Sigmoid colon (tissue), 7 donors: ENCODE data around the gene PRCD. TPM values are rescaled to one million over a fixed set of nuclear protein-coding genes. Genes with fewer than 3 reads are reported as not detected.

ENCODE experiments used
- DNase-seq: peaks from one replicate; pipeline ENCODE4 v3.0.0-alpha.2; 2019
- H3K27ac ChIP-seq, 4 donors: fragments of 200-600 bp; sonication (generic); one replicate each; pipeline ENCODE4 v1.5.1; 2016 to 2019; ENCODE audit warnings: mild to moderate bottlenecking in 1 of 4
- H3K27me3 ChIP-seq, 3 donors: fragments of 200-600 bp; sonication (generic); one replicate each; pipeline ENCODE4 v1.5.1; 2019; ENCODE audit warnings: mild to moderate bottlenecking in 1 of 3
- H3K36me3 ChIP-seq, 4 donors: fragments of 200-600 bp; sonication (generic); one replicate each; pipeline ENCODE4 v1.5.1; 2016 to 2019
- H3K4me1 ChIP-seq, 4 donors: fragments of 200-600 bp; sonication (generic); one replicate each; pipeline ENCODE4 v1.5.1; 2017 to 2019
- H3K4me3 ChIP-seq, 4 donors: fragments of 200-600 bp; sonication (generic); one replicate each; pipeline ENCODE4 v1.5.1; 2017 to 2019; ENCODE audit warnings: mild to moderate bottlenecking in 2 of 4, moderate library complexity in 1 of 4
- H3K9me3 ChIP-seq, 4 donors: fragments of 200-600 bp in 3 of 4; sonication (generic) in 3 of 4; one replicate each; pipeline versions ENCODE4 v1.5.1 to v1.6.1; 2013 to 2019
- EP300 ChIP-seq, 4 donors: sonication (generic); formaldehyde crosslinking; IDR thresholded peaks; one replicate each; pipeline ENCODE4 v1.6.1; 2017; ENCODE audit warnings: antibody characterized with exemption in 4 of 4
- POLR2A ChIP-seq, 2 donors: fragments of 450-650 bp; IDR thresholded peaks; one replicate each; pipeline ENCODE4 v1.6.1; 2016; ENCODE audit warnings: antibody characterized with exemption in 2 of 2, mild to moderate bottlenecking in 2 of 2, moderate library complexity in 2 of 2
- POLR2AphosphoS5 ChIP-seq, 4 donors: sonication (generic); formaldehyde crosslinking; IDR thresholded peaks; one replicate each; pipeline ENCODE4 v1.6.1; 2017; ENCODE audit warnings: antibody characterized with exemption in 4 of 4
- WGBS, 2 donors: extraction: QIAGEN DNeasy Blood & Tissue Kit; methylation state at CpG; one replicate each; pipeline ENCODE4 v1.1.7; 2013; 5-methylcytosine and 5-hydroxymethylcytosine counted together
- intact Hi-C: fragments of 100-400 bp; cut with DNase I; formaldehyde crosslinking; loops from one replicate; pipeline ENCODE4 v1.15.1; 2023
- polyA plus RNA-seq, 3 donors: library from polyadenylated mRNA; stranded (reverse); fragments of 200-250 nt; gene quantifications; one replicate each; pipeline ENCODE4 v1.2.3, GENCODE V29; 2013
- total RNA-seq, 4 donors: library from RNA; depleted of rRNA; stranded (reverse); fragments of >200 nt; gene quantifications; one replicate each; pipeline ENCODE4 v1.1.0, GENCODE V29; 2016
- TF ChIP-seq, protein P1 (sequence below), 4 experiments: fragments of 450-650 bp in 3 of 4; fragments of 200-600 bp in 1 of 4; IDR thresholded peaks; one replicate each; pipeline ENCODE4 v1.5.1; 2016 to 2019; ENCODE audit warnings: antibody characterized with exemption in 4 of 4, mild to moderate bottlenecking in 3 of 4, moderate library complexity in 2 of 4
- donor health status: healthy with polysubstance abuse.
- donor health status: Bipolar disorder and iron deficiency.
- donor health status: healthy.

PRCD gene
- total and polyA plus RNA-seq, 7 donors: 1.1 to 7.1 (median 5.3) TPM; not detected in 1

DNA sequence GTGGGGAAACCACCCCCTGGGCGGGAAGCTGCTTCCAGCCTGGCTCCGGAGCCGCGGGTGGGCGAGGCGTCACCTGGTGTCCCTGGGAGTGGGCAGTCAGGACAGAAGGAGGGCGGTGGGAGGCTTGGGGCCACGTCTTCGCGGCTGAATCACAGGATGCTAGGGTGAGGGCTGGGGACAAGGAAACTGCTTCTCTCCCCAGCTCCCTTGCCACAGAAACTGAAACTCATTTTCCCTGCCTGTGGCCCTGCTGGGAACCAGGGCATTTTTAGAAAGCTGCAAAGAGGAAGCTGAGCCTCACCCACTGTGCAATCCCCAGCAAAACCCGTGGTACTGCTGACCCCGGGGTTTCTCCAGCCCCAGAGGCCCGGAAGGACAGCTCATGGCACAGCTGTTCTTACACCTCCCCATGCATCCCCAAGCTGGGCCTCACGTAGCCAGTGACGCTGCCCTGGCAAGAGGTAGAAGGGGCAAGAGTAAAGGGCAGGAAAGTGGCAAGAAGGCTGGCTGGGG, 46.8 kb upstream of the PRCD start:
- TF ChIP-seq, protein P1, sequence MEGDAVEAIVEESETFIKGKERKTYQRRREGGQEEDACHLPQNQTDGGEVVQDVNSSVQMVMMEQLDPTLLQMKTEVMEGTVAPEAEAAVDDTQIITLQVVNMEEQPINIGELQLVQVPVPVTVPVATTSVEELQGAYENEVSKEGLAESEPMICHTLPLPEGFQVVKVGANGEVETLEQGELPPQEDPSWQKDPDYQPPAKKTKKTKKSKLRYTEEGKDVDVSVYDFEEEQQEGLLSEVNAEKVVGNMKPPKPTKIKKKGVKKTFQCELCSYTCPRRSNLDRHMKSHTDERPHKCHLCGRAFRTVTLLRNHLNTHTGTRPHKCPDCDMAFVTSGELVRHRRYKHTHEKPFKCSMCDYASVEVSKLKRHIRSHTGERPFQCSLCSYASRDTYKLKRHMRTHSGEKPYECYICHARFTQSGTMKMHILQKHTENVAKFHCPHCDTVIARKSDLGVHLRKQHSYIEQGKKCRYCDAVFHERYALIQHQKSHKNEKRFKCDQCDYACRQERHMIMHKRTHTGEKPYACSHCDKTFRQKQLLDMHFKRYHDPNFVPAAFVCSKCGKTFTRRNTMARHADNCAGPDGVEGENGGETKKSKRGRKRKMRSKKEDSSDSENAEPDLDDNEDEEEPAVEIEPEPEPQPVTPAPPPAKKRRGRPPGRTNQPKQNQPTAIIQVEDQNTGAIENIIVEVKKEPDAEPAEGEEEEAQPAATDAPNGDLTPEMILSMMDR (IDR thresholded peaks at IDR 0.05): no peak
- peak in 2 of 4 donors; percentile 35 to 60 for TF ChIP-seq POLR2AphosphoS5 (IDR thresholded peaks at IDR 0.05)
- no peak for TF ChIP-seq POLR2A (IDR thresholded peaks at IDR 0.05)
- TF ChIP-seq EP300 (IDR thresholded peaks at IDR 0.05): peak in 2 of 4 donors; percentile 36 to 50
- H3K36me3 ChIP-seq: no peaks in the 10 kb centered on the region
- H3K27me3 ChIP-seq: no peaks in the 10 kb centered on the region
- H3K9me3 ChIP-seq: no peaks in the 10 kb centered on the region
- H3K27ac ChIP-seq: peak overlapping the region; percentile 55 to 70 (median 66)
- H3K4me3 ChIP-seq: peak overlapping the region in 1 of 4 donors; percentile 2
- peaks cover 0 to 8% (median 6%) of the 10 kb centered on the region in 4 donors for H3K4me1 ChIP-seq
- intact Hi-C loops: no loop called here
- 1 to 6% methylated on average over 15 of the region's 15 CpGs for WGBS, 2 donors
- peak; percentile 87 for DNase-seq

DNA sequence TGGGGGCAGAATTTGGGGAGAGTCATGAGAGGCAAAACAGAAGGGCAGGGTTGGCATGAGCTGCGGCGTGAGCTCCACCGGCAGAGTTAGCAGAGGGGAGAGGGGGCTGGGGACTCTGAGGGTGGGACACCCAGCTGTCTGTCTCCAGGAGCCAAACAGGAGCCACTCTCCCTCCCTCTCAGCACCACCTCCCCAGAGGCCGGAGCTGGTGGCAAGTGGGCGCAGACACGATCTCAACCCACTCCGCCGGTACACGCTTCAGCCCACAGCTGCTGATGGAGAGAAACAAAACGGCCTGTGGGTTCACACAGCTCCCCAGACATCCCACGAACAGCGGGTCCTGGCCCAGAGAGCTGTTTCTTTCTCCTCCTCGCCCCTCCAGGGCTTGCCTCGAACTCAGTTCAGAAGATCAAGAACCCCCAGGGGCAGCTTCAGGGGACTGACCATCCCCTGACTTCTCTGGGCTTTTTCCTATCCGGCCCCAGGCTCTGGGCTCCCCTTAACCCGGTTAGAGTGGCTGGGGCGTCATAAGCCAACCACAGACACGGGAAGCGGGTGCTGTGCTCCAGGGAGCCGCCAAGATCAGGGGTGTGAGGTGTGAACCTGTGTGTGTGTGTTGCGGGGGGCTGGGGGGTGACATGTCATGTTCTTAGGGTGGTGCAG, 46.2 kb upstream of the PRCD start:
- Histone ChIP-seq H3K36me3 (no peaks in the 10 kb centered on the region), H3K4me3 (no peak overlapping the region), H3K27ac (peak overlapping the region; percentile 55 to 70 (median 65)), H3K27me3 (no peaks in the 10 kb centered on the region), H3K4me1 (peaks cover 0 to 14% (median 12%) of the 10 kb centered on the region in 4 donors), H3K9me3 (no peaks in the 10 kb centered on the region)
- 54 to 73% methylated on average over 21 of the region's 21 CpGs for WGBS, 2 donors
- intact Hi-C loops: no loop called here
- TF ChIP-seq POLR2A (IDR thresholded peaks at IDR 0.05): no peak
- TF ChIP-seq POLR2AphosphoS5 (IDR thresholded peaks at IDR 0.05): no peak
- TF ChIP-seq EP300 (IDR thresholded peaks at IDR 0.05): no peak
- TF ChIP-seq, protein P1 (IDR thresholded peaks at IDR 0.05): no peak
- no peak for DNase-seq

- Histone ChIP-seq H3K4me3 (no peak overlapping the region), H3K27me3 (no peaks in the 10 kb centered on the region), H3K4me1 (peaks cover 0 to 26% (median 19%) of the 10 kb centered on the region in 4 donors), H3K9me3 (no peaks in the 10 kb centered on the region), H3K27ac (peak overlapping the region in 1 of 4 donors; percentile 8), H3K36me3 (no peaks in the 10 kb centered on the region)
- no peak for TF ChIP-seq POLR2A (IDR thresholded peaks at IDR 0.05)
- no peak for TF ChIP-seq POLR2AphosphoS5 (IDR thresholded peaks at IDR 0.05)
- TF ChIP-seq, protein P1 (IDR thresholded peaks at IDR 0.05): no peak
- no peak for TF ChIP-seq EP300 (IDR thresholded peaks at IDR 0.05)
- 83 to 90% methylated on average over 16 of the region's 16 CpGs for WGBS, 2 donors
- no peak for DNase-seq
- intact Hi-C loops: no loop called here
Observed at GRCh38 chr17:76495663-76496400, 44.0 kb upstream of the PRCD start.

- WGBS, 2 donors: 81 to 90% methylated on average over 6 of the region's 6 CpGs
- H3K9me3 ChIP-seq: no peaks in the 10 kb centered on the region
- TF ChIP-seq, protein P1 (IDR thresholded peaks at IDR 0.05): no peak
- TF ChIP-seq POLR2A (IDR thresholded peaks at IDR 0.05) (no peak), POLR2AphosphoS5 (IDR thresholded peaks at IDR 0.05) (no peak), EP300 (IDR thresholded peaks at IDR 0.05) (no peak)
- no peaks in the 10 kb centered on the region for H3K27me3 ChIP-seq
- H3K4me1 ChIP-seq: peaks cover 0 to 31% (median 25%) of the 10 kb centered on the region in 4 donors
- H3K36me3 ChIP-seq: no peaks in the 10 kb centered on the region
- H3K4me3 ChIP-seq: no peak overlapping the region
- DNase-seq: no peak
- peak overlapping the region in 1 of 4 donors; percentile 8 for H3K27ac ChIP-seq
- intact Hi-C loops: no loop called here
Observed at GRCh38 chr17:76496464-76496863, 43.4 kb upstream of the PRCD start.
